Loucy (cell line): ENCODE results near the gene GLG1.

Experiments
- EZH2phosphoT487 ChIP-seq: fragments of 200-600 bp; IDR thresholded peaks from 2 replicates; pipeline ENCODE4 v1.6.1; 2018; ENCODE audit warnings: antibody characterized with exemption, mild to moderate bottlenecking, moderate library complexity, borderline replicate concordance
- TF ChIP-seq, protein P1 (sequence below): fragments of 200-600 bp; sonication (generic); conservative IDR thresholded peaks from 2 replicates; pipeline ENCODE4 v1.5.1; 2014; ENCODE audit warnings: mild to moderate bottlenecking, antibody characterized with exemption, low read length

DNA sequence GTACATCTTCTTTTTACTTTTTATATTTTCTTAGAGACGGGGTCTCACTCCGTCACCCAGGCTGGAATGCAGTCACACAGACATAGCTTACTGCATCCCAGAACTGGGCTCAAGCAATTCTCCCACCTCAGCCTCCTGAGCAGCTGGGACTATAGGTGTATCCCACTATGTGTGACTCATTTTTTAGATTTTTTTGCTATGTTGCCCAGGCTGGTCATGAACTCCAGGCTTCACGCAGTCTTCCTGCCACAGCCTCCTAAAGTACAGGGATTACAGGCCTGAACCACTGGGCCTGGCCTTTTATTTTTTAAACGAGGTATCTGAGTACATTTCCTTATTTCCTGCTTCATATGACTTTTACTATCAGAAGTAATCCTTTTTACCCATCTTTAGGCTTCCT, 48.0 kb downstream of the GLG1 start:
- TF ChIP-seq, protein P1, sequence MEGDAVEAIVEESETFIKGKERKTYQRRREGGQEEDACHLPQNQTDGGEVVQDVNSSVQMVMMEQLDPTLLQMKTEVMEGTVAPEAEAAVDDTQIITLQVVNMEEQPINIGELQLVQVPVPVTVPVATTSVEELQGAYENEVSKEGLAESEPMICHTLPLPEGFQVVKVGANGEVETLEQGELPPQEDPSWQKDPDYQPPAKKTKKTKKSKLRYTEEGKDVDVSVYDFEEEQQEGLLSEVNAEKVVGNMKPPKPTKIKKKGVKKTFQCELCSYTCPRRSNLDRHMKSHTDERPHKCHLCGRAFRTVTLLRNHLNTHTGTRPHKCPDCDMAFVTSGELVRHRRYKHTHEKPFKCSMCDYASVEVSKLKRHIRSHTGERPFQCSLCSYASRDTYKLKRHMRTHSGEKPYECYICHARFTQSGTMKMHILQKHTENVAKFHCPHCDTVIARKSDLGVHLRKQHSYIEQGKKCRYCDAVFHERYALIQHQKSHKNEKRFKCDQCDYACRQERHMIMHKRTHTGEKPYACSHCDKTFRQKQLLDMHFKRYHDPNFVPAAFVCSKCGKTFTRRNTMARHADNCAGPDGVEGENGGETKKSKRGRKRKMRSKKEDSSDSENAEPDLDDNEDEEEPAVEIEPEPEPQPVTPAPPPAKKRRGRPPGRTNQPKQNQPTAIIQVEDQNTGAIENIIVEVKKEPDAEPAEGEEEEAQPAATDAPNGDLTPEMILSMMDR = no peak
- TF ChIP-seq EZH2phosphoT487 = no peak
